Activated naive CD4-positive, alpha-beta T cell treated with anti-CD3 and anti-CD28 coated beads for 36 hours (primary cell): Measurements from ENCODE around the gene KIAA0408. TPM values are rescaled to one million over a fixed set of nuclear protein-coding genes. Genes with fewer than 3 reads are reported as not detected.

ENCODE experiments used
- CTCF ChIA-PET: fragments of 350-600 bp; sonication (Branson Sonifier 250); formaldehyde crosslinking; loops from one replicate; lab custom pipeline; 2021; ENCODE audit warnings: antibody characterized with exemption; lab: Charles Lee
- DNase-seq: peaks from one replicate; pipeline ENCODE4 v3.0.0-alpha.2; 2020
- H3K27ac Mint-ChIP-seq: one replicate; pipeline ENCODE4 v1.8.0; 2021; ENCODE audit warnings: mild to moderate bottlenecking, mixed read lengths
- H3K27me3 Mint-ChIP-seq: one replicate; pipeline ENCODE4 v1.8.0; 2021; ENCODE audit warnings: low read depth, mixed read lengths
- H3K36me3 Mint-ChIP-seq: one replicate; pipeline ENCODE4 v1.8.0; 2021; ENCODE audit warnings: low read depth, mixed read lengths
- H3K4me1 Mint-ChIP-seq: one replicate; pipeline ENCODE4 v1.8.0; 2021; ENCODE audit warnings: low read depth, mixed read lengths
- H3K4me3 Mint-ChIP-seq: one replicate; pipeline ENCODE4 v1.8.0; 2021; ENCODE audit warnings: mild to moderate bottlenecking, moderate library complexity, mixed read lengths
- H3K9me3 Mint-ChIP-seq: one replicate; pipeline ENCODE4 v1.8.0; 2021; ENCODE audit warnings: mixed read lengths
- intact Hi-C: fragments of 100-400 bp; cut with micrococcal nuclease; formaldehyde crosslinking; loops from one replicate; pipeline ENCODE4 v1.15.1; 2023
- total RNA-seq, 2 experiments: library from RNA; stranded (reverse); gene quantifications; one replicate each; pipeline ENCODE4 v1.2.3, GENCODE V29; 2021

Gene KIAA0408
- 1 to 10 TPM; 2.0 to 3.1 TPM for total RNA-seq

GRCh38 chr6:127459231-127459641 is at the start of gene KIAA0408:
TSS of gene KIAA0408 (minus strand) at chr6:127459389. CDS start at chr6:127453981, 5,408 bp downstream.
- Mint-ChIP-seq H3K27ac (no peak within 1 kb of the TSS), H3K4me3 (no peak within 1 kb of the TSS), H3K27me3 (no peaks in the 10 kb centered on the region), H3K4me1 (no peaks in the 10 kb centered on the region), H3K36me3 (no peaks in the 10 kb centered on the region), H3K9me3 (no peaks in the 10 kb centered on the region)
- no peak for DNase-seq
- CTCF ChIA-PET = interaction anchor here (0.7 to 2.2 kb wide), 4 partner anchors 11 to 80 kb away, joined by 3 to 12 read pairs (median 6); no protein-coding TSS in a partner anchor
- intact Hi-C loops = no loop called here

GRCh38 chr6:127506894-127507293 is 47.7 kb upstream of the KIAA0408 start:
- no peak for DNase-seq
- CTCF ChIA-PET = interaction anchor here (1.0 kb wide), 1 partner anchor 10 kb away, joined by 3 read pairs; no protein-coding TSS in a partner anchor
- Mint-ChIP-seq H3K4me1 (no peaks in the 10 kb centered on the region), H3K36me3 (peaks cover 3% of the 10 kb centered on the region), H3K9me3 (peaks cover 3% of the 10 kb centered on the region), H3K27me3 (no peaks in the 10 kb centered on the region), H3K4me3 (no peak overlapping the region), H3K27ac (no peak overlapping the region)
- intact Hi-C loops = no loop called here

- no peaks in the 10 kb centered on the region for H3K27me3 Mint-ChIP-seq
- H3K36me3 Mint-ChIP-seq = no peaks in the 10 kb centered on the region
- CTCF ChIA-PET = interaction anchor here (2.1 kb wide), 1 partner anchor 14 kb away, joined by 8 read pairs; no protein-coding TSS in a partner anchor
- no peak overlapping the region for H3K27ac Mint-ChIP-seq
- H3K4me3 Mint-ChIP-seq = no peak overlapping the region
- no peaks in the 10 kb centered on the region for H3K4me1 Mint-ChIP-seq
- intact Hi-C loops = no loop called here
- DNase-seq = no peak
- H3K9me3 Mint-ChIP-seq = peaks cover 3% of the 10 kb centered on the region
These were observed 43.8 kb upstream of the KIAA0408 start for GRCh38 chr6:127503022-127503421.

GRCh38 chr6:127497410-127497809 is 38.2 kb upstream of the KIAA0408 start:
- no peak for DNase-seq
- Mint-ChIP-seq H3K27ac (no peak overlapping the region), H3K4me1 (no peaks in the 10 kb centered on the region), H3K36me3 (no peaks in the 10 kb centered on the region), H3K4me3 (no peak overlapping the region), H3K9me3 (no peaks in the 10 kb centered on the region), H3K27me3 (no peaks in the 10 kb centered on the region)
- intact Hi-C loops = no loop called here
- CTCF ChIA-PET = interaction anchor here (0.5 to 2.2 kb wide), 4 partner anchors 20 to 550 kb away, joined by 3 to 9 read pairs (median 6); no protein-coding TSS in a partner anchor

- CTCF ChIA-PET = interaction anchor here (1.3 kb wide), 1 partner anchor 43 kb away, joined by 3 read pairs; no protein-coding TSS in a partner anchor
- DNase-seq = no peak
- Mint-ChIP-seq H3K4me1 (no peaks in the 10 kb centered on the region), H3K9me3 (no peaks in the 10 kb centered on the region), H3K27ac (no peak overlapping the region), H3K27me3 (no peaks in the 10 kb centered on the region), H3K36me3 (no peaks in the 10 kb centered on the region), H3K4me3 (no peak overlapping the region)
- intact Hi-C loops = no loop called here
These were observed 37.3 kb upstream of the KIAA0408 start for GRCh38 chr6:127496471-127496870.

GRCh38 chr6:127494240-127494767 is 35.1 kb upstream of the KIAA0408 start:
- Mint-ChIP-seq H3K27me3 (no peaks in the 10 kb centered on the region), H3K4me1 (no peaks in the 10 kb centered on the region), H3K4me3 (no peak overlapping the region), H3K9me3 (no peaks in the 10 kb centered on the region), H3K27ac (no peak overlapping the region), H3K36me3 (no peaks in the 10 kb centered on the region)
- CTCF ChIA-PET = interaction anchor here (1.4 kb wide), 1 partner anchor 30 kb away, joined by 3 read pairs; no protein-coding TSS in a partner anchor
- intact Hi-C loops = no loop called here
- DNase-seq = no peak

- Mint-ChIP-seq H3K36me3 (peaks cover 2% of the 10 kb centered on the region), H3K27ac (no peak overlapping the region), H3K27me3 (no peaks in the 10 kb centered on the region), H3K9me3 (peaks cover 4% of the 10 kb centered on the region), H3K4me1 (peaks cover 16% of the 10 kb centered on the region), H3K4me3 (no peak overlapping the region)
- intact Hi-C loops = loop anchor here (10.0 kb wide), 3 partner anchors 416 to 1684 kb away; partner anchors contain the start of gene THEMIS
- no peak for DNase-seq
- CTCF ChIA-PET = interaction anchor here (1.2 to 2.6 kb wide), 3 partner anchors 18 to 27 kb away, joined by 4 to 17 read pairs (median 4); no protein-coding TSS in a partner anchor
These were observed 30.1 kb upstream of the KIAA0408 start for GRCh38 chr6:127489248-127489647.

- H3K27ac Mint-ChIP-seq = no peak overlapping the region
- intact Hi-C loops = loop anchor here (10.0 kb wide), 3 partner anchors 418 to 1682 kb away; partner anchors contain the start of gene THEMIS
- peaks cover 4% of the 10 kb centered on the region for H3K9me3 Mint-ChIP-seq
- no peak for DNase-seq
- H3K36me3 Mint-ChIP-seq = peaks cover 6% of the 10 kb centered on the region
- CTCF ChIA-PET = interaction anchor here (0.9 kb wide), 1 partner anchor 20 kb away, joined by 3 read pairs; no protein-coding TSS in a partner anchor
- no peak overlapping the region for H3K4me3 Mint-ChIP-seq
- H3K4me1 Mint-ChIP-seq = peaks cover 28% of the 10 kb centered on the region
- peaks cover 4% of the 10 kb centered on the region for H3K27me3 Mint-ChIP-seq
These were observed 27.7 kb upstream of the KIAA0408 start for GRCh38 chr6:127486934-127487333.

GRCh38 chr6:127484212-127484863 is 25.1 kb upstream of the KIAA0408 start:
- peak; percentile 11 for DNase-seq
- Mint-ChIP-seq H3K9me3 (peaks cover 4% of the 10 kb centered on the region), H3K36me3 (peaks cover 6% of the 10 kb centered on the region), H3K27me3 (peaks cover 4% of the 10 kb centered on the region), H3K27ac (no peak overlapping the region), H3K4me1 (peaks cover 28% of the 10 kb centered on the region), H3K4me3 (no peak overlapping the region)
- CTCF ChIA-PET = interaction anchor here (0.6 to 3.8 kb wide), 5 partner anchors 31 to 194 kb away, joined by 3 to 34 read pairs (median 4); no protein-coding TSS in a partner anchor
- intact Hi-C loops = loop anchor here (1.0 to 10.0 kb wide), 10 partner anchors 32 to 1964 kb away; partner anchors contain the start of genes ECHDC1 and THEMIS

GRCh38 chr6:127483399-127484055 is 24.3 kb upstream of the KIAA0408 start:
- H3K9me3 Mint-ChIP-seq = peaks cover 4% of the 10 kb centered on the region
- intact Hi-C loops = loop anchor here (1.0 to 10.0 kb wide), 10 partner anchors 33 to 1965 kb away; partner anchors contain the start of genes ECHDC1 and THEMIS
- H3K27me3 Mint-ChIP-seq = peaks cover 4% of the 10 kb centered on the region
- no peak for DNase-seq
- CTCF ChIA-PET = interaction anchor here (0.6 to 3.8 kb wide), 6 partner anchors 32 to 650 kb away, joined by 3 to 34 read pairs (median 3); no protein-coding TSS in a partner anchor
- H3K4me1 Mint-ChIP-seq = peaks cover 28% of the 10 kb centered on the region
- no peak overlapping the region for H3K4me3 Mint-ChIP-seq
- peaks cover 6% of the 10 kb centered on the region for H3K36me3 Mint-ChIP-seq
- no peak overlapping the region for H3K27ac Mint-ChIP-seq

- H3K27me3 Mint-ChIP-seq = peaks cover 4% of the 10 kb centered on the region
- no peak for DNase-seq
- H3K4me3 Mint-ChIP-seq = no peak overlapping the region
- H3K9me3 Mint-ChIP-seq = peaks cover 4% of the 10 kb centered on the region
- H3K4me1 Mint-ChIP-seq = peaks cover 28% of the 10 kb centered on the region
- no peak overlapping the region for H3K27ac Mint-ChIP-seq
- CTCF ChIA-PET = interaction anchor here (0.6 kb wide), 1 partner anchor 57 kb away, joined by 3 read pairs; no protein-coding TSS in a partner anchor
- H3K36me3 Mint-ChIP-seq = peaks cover 6% of the 10 kb centered on the region
- intact Hi-C loops = loop anchor here (10.0 kb wide), 3 partner anchors 422 to 1678 kb away; partner anchors contain the start of gene THEMIS
These were observed 23.1 kb upstream of the KIAA0408 start for GRCh38 chr6:127482325-127482724.
